PC-3 (cell line): Measurements from ENCODE around the gene ITGA8.

Experiments used
- CTCF ChIP-seq: fragments of 300-600 bp; sonication (generic); conservative IDR thresholded peaks from 2 replicates; pipeline ENCODE4 v1.5.1; 2017; ENCODE audit warnings: antibody characterized with exemption, low read depth, mild to moderate bottlenecking, low read length
- EZH2phosphoT487 ChIP-seq: fragments of 300-600 bp; sonication (generic); IDR thresholded peaks from 2 replicates; pipeline ENCODE4 v1.6.1; 2018; ENCODE audit warnings: mild to moderate bottlenecking, antibody characterized with exemption, low read length, borderline replicate concordance

GRCh38 chr10:15742836-15743235, 23.1 kb upstream of the ITGA8 start:
- no peak for TF ChIP-seq CTCF
- TF ChIP-seq EZH2phosphoT487: no peak
